ENCODE measurements around the gene WDR18. TPM values are rescaled to one million over a fixed set of nuclear protein-coding genes. Genes with fewer than 3 reads are reported as not detected.
A peak's percentile ranks its signal among the peaks of the same experiment; 100 is the strongest.

The WDR18 gene
- total RNA-seq, 1 donor from 2014 or later = 65.4 TPM

DNA sequence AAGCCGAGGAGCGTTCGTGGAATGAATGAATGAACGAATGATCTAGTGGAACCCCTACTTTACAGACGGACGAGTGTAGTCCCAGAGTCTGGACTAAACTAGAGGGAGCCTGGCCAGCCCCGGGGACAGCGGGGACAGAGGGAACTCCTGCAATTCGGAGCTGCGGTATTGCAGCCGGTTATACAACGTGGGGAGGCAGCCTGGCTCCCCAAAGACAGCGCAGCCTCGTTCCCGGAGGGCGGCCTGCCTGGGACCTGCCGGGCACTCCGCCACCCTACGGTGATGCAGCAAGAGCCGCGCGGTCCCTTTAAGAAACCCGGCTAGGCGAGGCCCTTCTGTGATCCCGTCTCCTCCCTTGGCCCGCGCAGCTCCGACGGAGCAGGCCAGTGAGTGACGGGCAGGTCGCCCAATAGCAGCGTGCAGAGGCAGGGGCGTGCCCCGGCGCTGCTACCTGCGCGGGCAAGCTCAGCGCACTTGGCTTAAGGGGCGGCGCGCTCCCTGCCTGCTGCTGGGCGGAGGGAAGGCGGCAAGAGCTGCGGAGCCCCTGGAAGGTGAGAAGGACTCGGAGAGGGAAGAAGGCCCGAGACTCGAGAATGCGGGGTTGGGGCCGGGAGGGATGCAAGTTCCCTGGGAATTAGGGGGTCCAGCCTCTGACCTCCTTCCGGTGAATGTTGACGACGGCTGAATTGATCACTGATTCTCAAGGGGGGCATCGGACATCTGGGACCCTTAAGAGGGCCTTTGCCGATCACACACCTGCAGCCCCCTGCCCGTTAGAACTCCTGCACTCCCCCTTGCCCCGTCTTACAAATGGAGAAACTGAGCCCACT is 55.7 kb downstream of the WDR18 start, which contains the start of gene ABCA7:
TSS of gene ABCA7 (plus strand) at position 462 of the 830 bp plus-strand sequence. CDS start 1,255 bp downstream, outside the sequence.
- H3K4me1 Mint-ChIP-seq (ENCODE audit: unreplicated experiment) = peaks cover 24% of the 10 kb centered on the region
- DNase-seq (ENCODE audit: extremely low spot score, unreplicated experiment) = peak; percentile 99
- TF ChIP-seq, protein P1, sequence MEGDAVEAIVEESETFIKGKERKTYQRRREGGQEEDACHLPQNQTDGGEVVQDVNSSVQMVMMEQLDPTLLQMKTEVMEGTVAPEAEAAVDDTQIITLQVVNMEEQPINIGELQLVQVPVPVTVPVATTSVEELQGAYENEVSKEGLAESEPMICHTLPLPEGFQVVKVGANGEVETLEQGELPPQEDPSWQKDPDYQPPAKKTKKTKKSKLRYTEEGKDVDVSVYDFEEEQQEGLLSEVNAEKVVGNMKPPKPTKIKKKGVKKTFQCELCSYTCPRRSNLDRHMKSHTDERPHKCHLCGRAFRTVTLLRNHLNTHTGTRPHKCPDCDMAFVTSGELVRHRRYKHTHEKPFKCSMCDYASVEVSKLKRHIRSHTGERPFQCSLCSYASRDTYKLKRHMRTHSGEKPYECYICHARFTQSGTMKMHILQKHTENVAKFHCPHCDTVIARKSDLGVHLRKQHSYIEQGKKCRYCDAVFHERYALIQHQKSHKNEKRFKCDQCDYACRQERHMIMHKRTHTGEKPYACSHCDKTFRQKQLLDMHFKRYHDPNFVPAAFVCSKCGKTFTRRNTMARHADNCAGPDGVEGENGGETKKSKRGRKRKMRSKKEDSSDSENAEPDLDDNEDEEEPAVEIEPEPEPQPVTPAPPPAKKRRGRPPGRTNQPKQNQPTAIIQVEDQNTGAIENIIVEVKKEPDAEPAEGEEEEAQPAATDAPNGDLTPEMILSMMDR (conservative IDR thresholded peaks at IDR 0.05) = no peak

DNA sequence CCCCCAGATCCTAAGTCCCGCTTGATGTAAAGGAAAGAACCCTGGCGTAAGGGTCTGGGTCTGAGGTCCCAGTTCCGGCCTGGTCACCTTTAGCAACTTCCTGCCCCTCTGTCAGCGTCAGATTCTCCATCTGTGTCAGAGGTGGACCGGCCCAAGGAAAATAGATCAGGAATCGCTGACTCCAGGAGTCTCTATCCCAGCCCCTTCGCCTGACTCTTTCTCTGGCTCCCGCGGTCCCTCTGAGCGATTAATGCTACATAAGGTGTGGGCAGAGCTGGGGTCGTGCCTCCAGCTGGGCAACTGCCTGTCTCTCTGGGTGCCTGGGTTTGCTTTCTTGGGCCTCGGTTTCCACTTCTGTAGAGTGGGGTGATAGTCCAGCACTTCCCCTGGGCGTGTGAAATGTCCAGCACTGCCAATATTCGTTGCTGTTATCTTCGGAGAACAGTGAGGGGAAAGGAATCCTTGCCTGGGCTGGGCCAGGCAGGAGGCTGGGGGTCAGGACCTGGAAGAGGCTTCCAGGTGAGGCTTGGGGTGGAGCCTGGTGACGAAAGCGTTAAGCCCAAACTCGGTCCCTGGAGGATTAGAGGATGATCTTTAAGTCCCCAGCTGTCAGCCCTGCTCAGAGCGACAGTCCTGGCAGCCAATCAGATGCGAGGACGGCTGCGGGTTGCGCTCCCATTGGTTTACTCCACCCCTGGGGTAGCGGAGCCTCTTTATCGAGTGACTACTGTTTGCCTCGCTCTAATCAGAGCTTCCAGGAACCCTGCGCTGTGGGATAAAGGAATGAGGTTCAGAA is 56.5 kb downstream of the WDR18 start:
- Mint-ChIP-seq H3K36me3 (peaks cover 7% of the 10 kb centered on the region), H3K27ac (peak overlapping the region; percentile 87), H3K27me3 (no peaks in the 10 kb centered on the region), H3K4me3 (peak overlapping the region; percentile 95), H3K9me3 (no peaks in the 10 kb centered on the region), H3K4me1 (ENCODE audit: unreplicated experiment) (peaks cover 24% of the 10 kb centered on the region)
- TF ChIP-seq, protein P1 (conservative IDR thresholded peaks at IDR 0.05) = no peak
- DNase-seq (ENCODE audit: extremely low spot score, unreplicated experiment) = no peak

More for the DNA sequence above, 55.7 kb downstream of the WDR18 start, which contains the start of gene ABCA7:
- Mint-ChIP-seq H3K36me3 (peaks cover 7% of the 10 kb centered on the region), H3K27ac (peak within 1 kb of the TSS; percentile 87), H3K4me3 (peak within 1 kb of the TSS; percentile 95), H3K9me3 (no peaks in the 10 kb centered on the region), H3K27me3 (no peaks in the 10 kb centered on the region)

DNA sequence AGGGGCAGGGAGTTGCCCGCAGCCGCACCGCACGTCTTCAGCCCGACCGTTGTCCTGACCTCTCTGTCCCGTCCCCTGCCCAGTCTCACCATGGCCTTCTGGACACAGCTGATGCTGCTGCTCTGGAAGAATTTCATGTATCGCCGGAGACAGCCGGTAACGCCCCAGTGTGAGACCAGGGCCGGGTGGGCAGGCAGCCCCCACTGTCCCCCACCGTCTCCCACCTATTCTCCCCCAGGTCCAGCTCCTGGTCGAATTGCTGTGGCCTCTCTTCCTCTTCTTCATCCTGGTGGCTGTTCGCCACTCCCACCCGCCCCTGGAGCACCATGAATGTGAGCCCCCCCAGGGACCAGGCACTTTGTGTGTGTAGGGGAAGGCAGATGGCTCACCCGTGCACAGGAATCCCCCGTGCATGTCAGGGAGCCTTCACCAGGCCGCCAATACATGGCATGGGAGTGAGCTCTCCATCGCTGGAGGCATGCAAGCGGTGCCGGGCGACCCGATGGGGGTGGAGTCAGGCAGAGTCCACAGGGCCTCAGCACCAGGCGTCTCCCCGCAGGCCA is 57.2 kb downstream of the WDR18 start:
- DNase-seq (ENCODE audit: extremely low spot score, unreplicated experiment) = no peak
- peak overlapping the region; percentile 87 for H3K27ac Mint-ChIP-seq
- H3K27me3 Mint-ChIP-seq = no peaks in the 10 kb centered on the region

DNA sequence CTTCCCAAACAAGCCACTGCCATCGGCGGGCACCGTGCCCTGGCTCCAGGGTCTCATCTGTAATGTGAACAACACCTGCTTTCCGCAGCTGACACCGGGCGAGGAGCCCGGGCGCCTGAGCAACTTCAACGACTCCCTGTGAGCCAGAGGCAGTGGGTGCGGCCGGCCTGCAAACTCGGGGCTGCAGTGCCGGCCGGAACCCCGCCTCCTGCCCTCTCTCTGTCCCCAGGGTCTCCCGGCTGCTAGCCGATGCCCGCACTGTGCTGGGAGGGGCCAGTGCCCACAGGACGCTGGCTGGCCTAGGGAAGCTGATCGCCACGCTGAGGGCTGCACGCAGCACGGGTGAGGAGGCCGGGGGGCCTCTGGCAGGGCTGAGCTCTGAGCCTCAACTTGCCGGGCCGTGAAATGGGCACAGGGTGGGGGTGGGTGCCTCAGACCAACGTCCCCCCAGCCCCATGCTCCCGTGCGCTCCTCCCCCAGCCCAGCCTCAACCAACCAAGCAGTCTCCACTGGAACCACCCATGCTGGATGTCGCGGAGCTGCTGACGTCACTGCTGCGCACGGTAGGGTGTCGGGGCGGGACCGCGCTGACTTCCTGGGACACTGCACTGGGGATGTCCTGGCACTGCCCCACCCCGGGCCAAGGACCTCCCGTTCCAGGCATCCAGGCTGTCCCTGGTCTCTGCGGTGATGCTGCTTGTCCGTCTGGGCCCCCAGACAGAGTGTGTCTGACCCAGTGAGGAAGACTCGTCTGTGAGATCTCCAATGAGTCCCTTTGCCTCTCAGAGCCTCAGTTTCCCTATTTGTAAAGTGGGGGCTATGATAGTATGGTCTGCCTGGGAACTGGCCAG is 57.9 kb downstream of the WDR18 start:
- Mint-ChIP-seq H3K27me3 (no peaks in the 10 kb centered on the region), H3K27ac (peak overlapping the region; percentile 21), H3K9me3 (no peaks in the 10 kb centered on the region), H3K36me3 (peaks cover 7% of the 10 kb centered on the region), H3K4me3 (peak overlapping the region; percentile 45), H3K4me1 (ENCODE audit: unreplicated experiment) (peaks cover 24% of the 10 kb centered on the region)
- TF ChIP-seq, protein P1 (conservative IDR thresholded peaks at IDR 0.05) = no peak
- DNase-seq (ENCODE audit: extremely low spot score, unreplicated experiment) = no peak

More for the DNA sequence above, 57.2 kb downstream of the WDR18 start:
- H3K9me3 Mint-ChIP-seq = no peaks in the 10 kb centered on the region
- TF ChIP-seq, protein P1 (conservative IDR thresholded peaks at IDR 0.05) = no peak
- H3K4me1 Mint-ChIP-seq (ENCODE audit: unreplicated experiment) = peaks cover 24% of the 10 kb centered on the region
- H3K4me3 Mint-ChIP-seq = peak overlapping the region; percentile 95
- H3K36me3 Mint-ChIP-seq = peaks cover 7% of the 10 kb centered on the region
